ENCODE results near the gene RFX5.

DNA sequence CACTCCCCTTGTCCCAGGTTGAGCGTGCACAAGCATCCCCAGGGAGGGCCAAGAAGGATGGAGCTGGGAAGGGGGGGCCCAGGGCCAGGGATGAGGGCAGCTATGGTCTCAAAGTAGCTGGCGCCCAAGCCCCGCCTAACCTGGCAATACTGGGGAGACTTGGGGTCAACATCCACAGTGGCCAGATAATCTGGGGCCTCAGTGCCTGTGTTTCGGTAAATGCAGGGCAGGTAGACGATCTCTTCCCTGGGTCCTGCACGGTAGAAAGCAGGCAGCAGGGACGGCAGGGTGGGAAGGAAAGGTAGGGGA, 22.2 kb upstream of the RFX5 start:
- TF ChIP-seq, protein P1, sequence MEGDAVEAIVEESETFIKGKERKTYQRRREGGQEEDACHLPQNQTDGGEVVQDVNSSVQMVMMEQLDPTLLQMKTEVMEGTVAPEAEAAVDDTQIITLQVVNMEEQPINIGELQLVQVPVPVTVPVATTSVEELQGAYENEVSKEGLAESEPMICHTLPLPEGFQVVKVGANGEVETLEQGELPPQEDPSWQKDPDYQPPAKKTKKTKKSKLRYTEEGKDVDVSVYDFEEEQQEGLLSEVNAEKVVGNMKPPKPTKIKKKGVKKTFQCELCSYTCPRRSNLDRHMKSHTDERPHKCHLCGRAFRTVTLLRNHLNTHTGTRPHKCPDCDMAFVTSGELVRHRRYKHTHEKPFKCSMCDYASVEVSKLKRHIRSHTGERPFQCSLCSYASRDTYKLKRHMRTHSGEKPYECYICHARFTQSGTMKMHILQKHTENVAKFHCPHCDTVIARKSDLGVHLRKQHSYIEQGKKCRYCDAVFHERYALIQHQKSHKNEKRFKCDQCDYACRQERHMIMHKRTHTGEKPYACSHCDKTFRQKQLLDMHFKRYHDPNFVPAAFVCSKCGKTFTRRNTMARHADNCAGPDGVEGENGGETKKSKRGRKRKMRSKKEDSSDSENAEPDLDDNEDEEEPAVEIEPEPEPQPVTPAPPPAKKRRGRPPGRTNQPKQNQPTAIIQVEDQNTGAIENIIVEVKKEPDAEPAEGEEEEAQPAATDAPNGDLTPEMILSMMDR (IDR thresholded peaks at IDR 0.05; ENCODE audit: low read depth, low read length): no peak
- TF ChIP-seq EZH2phosphoT487 (IDR thresholded peaks at IDR 0.05; ENCODE audit: low read depth): no peak
